Esophagus squamous epithelium (tissue), 4 donors: ENCODE measurements around the gene MOV10L1.

ENCODE experiments used
- POLR2A ChIP-seq, 4 donors: fragments of 450-650 bp; IDR thresholded peaks; one replicate each; pipeline ENCODE4 v1.6.1; 2017; ENCODE audit warnings: antibody characterized with exemption in 4 of 4, mild to moderate bottlenecking in 4 of 4, moderate library complexity in 3 of 4
- TF ChIP-seq, protein P1 (sequence below), 6 experiments: fragments of 450-650 bp in 4 of 6; fragments of 200-600 bp in 2 of 6; sonication (generic) in 2 of 6; IDR thresholded peaks; one replicate each; pipeline ENCODE4 v1.5.1; 2016 to 2019; ENCODE audit warnings: antibody characterized with exemption in 6 of 6, mild to moderate bottlenecking in 4 of 6, moderate library complexity in 4 of 6

DNA sequence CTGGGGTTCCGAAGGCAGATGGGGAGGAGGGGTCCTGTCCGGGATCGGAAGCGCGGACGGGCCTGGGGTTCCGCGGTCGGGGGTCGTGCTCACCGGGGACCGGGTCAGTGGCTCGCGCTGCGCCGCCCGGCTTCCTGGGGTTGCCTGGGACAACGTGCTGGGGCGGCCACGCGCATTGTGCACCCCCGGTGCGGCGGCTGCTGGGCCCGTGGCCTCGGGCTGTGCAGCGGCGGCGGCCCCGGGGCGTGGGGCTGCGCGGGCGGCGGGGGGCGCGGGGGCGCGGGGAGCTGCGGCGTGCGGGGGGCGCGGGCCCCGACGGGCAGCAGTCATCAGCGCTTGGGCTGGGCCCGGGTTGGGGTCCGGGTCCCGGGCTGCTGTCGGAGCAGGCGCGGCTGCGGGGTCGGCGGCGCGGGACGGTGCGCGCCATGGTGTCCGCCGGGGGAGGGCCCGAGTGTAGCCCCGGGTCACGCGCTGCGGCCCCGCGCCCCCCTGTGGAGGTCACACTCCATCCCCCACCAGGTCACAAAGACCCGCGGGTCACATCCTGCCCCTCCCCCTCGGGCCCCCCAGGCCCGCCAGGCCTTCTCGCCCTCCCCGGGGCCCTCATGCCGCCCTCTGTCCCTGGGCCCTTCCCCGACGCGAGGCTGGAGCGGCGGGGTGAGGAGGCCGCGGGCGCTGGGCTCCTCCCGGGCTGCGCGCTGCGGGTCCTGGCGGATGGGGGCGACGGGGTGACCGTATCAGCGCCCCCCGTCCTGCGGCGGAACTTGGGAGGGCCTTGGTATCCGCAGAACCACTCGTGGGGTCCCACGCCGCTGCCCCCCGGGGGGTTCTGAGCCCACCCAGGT, 31.5 kb upstream of the MOV10L1 start, which contains the start of gene TTLL8:
- TF ChIP-seq, protein P1, sequence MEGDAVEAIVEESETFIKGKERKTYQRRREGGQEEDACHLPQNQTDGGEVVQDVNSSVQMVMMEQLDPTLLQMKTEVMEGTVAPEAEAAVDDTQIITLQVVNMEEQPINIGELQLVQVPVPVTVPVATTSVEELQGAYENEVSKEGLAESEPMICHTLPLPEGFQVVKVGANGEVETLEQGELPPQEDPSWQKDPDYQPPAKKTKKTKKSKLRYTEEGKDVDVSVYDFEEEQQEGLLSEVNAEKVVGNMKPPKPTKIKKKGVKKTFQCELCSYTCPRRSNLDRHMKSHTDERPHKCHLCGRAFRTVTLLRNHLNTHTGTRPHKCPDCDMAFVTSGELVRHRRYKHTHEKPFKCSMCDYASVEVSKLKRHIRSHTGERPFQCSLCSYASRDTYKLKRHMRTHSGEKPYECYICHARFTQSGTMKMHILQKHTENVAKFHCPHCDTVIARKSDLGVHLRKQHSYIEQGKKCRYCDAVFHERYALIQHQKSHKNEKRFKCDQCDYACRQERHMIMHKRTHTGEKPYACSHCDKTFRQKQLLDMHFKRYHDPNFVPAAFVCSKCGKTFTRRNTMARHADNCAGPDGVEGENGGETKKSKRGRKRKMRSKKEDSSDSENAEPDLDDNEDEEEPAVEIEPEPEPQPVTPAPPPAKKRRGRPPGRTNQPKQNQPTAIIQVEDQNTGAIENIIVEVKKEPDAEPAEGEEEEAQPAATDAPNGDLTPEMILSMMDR (IDR thresholded peaks at IDR 0.05): no peak
- no peak for TF ChIP-seq POLR2A (IDR thresholded peaks at IDR 0.05)
